Hematopoietic multipotent progenitor cell treated with erythropoietin and hydrocortisone succinate and interleukin-3 and kit ligand, for 15 days (in vitro differentiated cells): ENCODE results near the gene C10orf62.

ENCODE experiments used
- DNase-seq: peaks from one replicate; pipeline ENCODE4 v3.0.0-alpha.2; 2015; ENCODE audit warnings: low spot score

The C10orf62 gene

DNA sequence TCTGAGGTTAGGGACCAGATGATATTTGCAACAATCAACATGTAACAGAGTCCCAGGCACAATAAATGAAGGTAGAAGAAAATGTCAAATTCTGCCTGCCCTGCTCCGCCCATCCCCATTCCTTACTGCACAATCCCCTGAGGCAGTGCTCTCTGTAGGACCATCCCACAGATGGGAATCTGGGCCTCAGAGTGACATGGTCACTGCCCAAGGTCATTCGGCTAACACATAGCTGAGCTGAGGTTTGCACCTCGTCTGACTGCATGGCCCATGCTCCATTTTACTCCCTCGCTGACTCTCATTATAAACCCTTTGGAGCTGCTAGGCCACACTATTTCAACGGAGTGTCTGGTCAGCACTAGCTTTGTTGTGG lies 4.1 kb upstream of the C10orf62 start:
- no peak for DNase-seq

DNA sequence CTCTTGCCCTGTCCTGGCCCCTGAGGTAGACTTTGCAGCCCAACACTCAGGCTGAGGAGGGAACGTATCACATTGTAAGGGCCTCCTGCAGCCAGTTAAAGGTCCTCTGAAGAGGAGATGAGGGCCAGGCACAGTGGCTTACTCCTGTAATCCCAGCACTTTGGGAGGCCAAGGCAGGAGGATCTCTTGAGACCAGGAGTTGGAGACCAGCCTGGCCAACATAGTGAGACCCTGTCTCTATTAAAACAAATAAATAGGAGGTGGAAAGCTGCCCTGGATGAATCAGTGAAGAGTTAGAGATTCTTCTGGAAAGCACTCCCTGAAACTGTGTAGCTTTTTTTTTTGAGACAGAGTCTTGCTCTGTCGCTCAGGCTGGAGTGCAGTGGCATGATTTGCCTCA lies 2.3 kb upstream of the C10orf62 start:
- no peak for DNase-seq

DNA sequence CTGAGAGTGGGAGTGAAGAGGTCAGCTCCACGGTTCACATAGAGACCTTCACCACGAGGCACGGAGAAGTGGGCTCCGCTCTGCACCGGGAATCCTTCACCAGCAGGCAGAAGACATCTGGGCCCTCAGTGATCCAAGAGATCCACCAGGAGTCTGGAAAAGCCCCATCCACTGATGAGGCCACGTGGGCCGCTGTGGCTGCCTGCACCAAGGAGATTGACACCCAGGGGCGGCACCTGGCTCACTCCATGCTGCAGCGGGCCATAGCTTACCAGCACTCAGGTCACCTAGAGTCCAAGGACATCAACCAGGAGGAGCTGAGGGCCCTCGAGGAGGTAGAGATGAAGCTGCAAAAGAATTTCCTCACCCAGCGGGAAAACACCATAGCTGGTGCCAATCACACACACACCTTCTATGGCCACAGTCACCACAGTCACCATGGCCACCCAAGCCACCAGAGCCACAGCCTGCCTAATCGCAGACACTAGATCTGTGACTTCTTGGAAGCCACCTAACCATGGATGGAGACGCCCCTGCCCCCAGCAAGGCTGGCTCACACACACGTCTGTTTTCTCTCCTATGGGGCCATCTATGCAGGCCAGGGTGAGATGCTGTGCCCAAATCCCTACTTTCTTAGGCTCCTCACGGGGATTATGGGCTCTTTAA lies 694 bp downstream of the C10orf62 start:
- no peak for DNase-seq

DNA sequence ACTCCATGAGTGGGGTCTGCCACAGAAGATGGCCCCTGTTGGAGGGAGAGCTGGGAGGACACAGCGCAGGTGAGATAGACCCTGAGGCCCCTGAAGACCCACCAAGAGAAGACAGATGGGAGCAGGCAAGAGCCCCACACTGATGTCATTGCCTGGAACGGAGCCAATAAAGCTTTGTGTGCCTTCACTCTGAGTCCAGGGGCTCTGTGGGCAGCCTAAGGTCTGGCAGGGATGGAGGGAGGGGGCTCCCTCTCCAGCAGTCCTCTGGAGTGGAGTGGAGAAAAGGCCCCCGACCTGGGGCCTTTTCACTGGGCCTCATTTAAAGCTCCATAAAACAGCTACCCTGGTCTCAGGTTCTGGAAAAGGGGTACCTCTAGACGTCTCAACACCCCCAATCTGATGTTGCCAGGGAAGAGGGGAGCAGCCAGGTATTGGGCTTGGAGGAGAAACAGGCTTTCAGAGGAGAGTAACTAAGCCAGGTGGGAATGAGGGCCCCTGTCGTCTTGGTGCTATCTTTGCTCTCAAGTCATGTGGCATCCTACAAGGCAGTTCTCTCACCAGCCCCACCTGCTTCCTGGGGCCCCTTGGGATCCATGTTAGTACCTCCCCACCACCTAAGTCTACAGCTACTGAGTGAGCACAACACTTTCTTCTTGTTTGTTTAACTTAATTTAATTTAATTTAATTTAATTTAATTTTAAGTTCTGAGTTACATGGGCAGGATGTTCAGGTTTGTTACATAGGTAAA lies 1.4 kb downstream of the C10orf62 start:
- DNase-seq = no peak

DNA sequence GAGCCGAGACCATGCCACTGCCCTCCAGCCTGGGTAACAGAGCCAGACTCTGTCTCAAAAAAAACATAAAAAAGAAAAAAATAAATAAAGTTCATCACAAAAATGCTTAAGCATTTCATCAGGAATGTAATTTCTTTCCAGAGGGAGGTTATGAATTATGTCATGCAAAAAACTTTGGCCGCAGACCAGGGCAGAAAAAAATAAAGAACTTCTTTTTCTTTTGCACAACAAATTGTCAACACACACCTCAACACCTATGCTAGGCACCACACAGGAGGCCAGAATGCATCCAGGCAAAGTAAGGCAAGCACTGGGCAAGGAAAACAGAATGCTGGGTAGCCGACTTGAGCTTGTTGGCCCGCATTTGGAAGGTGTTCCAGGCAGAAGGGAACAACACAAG lies 3.9 kb downstream of the C10orf62 start:
- DNase-seq = no peak

DNA sequence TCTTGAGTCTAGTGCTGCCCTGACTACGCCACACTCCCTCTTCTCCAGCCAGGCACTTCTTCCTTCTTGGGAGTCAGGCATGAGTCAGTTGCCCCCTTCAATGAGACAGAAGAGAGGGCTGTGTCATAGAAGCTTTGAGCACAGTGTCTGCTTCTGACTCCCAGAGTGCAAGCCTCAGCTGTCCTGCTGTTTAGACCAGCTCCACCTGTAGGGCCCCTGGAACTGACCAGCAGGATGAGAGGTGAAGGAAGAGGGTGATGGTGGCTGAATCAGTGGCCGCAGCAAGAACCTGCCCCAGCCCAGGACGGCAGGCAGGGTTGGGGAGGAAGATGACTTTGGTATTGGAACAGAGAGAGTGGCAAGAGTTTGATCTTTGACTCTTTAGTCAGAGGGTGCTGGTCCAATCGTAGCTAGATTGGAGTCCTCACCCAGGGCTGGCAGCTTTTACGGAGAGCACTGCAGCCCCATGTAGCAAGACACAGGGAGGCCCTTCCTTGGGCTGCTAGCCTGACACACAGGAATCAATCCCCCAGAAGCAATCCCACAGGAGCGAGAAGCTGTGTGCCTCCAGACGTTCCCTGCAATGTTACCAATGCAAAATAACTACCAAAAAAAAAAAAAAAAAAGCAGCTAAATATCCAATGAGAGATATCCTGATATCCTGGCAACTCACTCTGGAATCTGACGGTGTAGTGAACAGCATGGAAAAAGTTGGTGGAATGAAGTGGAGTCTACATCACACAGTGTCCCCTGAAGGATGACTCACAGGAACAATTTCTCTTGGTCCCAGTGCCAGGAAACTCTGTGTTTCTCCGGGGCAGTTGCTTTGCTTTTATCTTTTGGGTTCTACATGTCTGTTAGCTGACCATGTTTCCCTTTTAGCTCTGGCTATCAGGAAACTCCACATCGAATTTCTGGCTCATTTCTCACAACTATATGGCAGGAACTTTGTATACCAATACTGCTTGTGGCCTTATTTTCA lies 6.9 kb downstream of the C10orf62 start:
- no peak for DNase-seq

DNA sequence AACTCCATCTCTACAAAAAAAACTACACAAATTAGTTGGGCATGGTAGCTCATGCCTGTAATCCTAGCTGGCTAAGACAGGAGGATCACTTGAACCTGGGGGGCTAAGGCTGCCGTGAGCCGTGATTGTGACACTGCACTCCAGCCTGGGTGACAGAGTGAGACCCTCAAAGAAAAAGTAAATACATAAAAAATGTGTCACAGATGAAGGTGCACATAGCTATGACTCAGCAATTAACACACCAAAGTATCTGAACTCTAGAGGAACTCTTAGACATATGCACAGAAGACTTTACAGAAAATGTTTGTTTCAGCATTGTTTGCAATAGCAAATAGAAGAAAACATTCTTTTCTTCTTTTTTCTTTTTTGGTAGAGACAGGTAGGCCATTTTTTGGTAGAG lies 8.3 kb downstream of the C10orf62 start:
- peak; percentile 30 for DNase-seq

DNA sequence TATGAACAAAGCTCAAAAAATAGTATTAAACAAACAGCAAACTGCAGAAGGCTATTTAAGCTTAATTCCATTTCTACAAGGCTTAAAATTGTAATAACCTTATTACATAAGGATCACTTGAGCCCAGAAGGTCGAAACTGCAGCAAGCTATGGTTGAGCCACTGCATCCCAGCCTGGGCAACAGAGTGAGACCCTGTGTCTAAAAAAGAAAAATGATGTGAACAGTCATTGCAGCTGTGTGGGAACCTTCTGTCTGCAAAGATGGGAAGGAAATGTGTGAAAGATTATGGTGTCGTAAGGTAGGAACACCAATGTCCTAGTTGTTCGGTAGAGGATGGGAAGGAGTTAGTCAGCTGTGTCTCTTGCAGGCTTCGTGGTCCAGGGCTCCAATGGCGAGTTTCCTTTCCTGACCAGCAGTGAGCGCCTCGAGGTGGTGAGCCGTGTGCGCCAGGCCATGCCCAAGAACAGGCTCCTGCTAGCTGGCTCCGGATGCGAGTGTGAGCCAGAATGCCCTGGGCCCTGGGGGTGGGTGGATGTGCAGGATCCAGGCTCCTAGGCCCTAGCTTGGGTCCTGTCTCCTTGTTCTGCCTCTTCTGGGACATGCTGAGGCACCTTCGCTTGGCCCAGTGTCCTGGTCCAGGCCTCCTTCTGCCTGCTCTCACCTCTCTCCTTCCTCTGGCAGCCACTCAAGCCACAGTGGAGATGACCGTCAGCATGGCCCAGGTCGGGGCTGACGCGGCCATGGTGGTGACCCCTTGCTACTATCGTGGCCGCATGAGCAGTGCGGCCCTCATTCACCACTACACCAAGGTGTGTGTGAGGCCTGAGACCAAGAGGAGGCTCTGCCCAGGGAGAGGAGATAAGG lies 9.1 kb downstream of the C10orf62 start:
- no peak for DNase-seq

DNA sequence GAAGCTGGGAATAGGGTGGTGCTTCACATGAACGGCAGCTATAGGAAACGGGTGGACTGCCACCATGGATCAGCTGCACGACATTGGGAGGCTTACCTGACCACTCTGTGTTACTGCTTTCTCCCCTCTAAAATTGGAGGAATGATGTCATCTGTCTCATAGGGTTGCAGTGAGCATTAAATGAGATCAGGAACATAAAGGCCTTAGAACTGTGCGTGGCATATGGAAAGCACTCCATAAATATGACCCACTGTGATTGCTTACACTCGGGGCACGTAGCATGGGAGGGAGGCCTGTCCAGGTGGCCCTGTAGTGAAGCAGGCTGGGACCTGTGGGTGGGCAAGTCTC lies 9.7 kb downstream of the C10orf62 start:
- DNase-seq = no peak

DNA sequence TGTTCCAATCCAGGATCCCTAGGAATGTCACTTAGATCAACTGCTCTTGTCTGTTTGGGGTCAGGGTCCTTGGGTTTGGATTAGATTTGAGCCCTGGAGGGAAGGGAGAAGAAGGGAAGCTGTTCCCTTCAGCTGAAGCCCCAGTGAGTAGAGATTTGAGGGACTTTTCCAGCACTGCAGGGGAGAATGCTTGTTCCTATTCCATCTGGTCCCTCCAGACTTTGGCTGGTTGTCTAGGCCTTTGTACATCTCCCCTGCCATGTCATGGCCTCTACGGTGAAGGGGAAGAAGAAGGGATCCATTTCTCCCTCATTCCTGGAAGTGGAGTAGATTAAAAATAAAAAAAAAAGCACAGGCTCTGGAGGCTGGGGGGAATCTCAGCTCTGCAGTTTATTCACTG lies 11.1 kb downstream of the C10orf62 start:
- no peak for DNase-seq

DNA sequence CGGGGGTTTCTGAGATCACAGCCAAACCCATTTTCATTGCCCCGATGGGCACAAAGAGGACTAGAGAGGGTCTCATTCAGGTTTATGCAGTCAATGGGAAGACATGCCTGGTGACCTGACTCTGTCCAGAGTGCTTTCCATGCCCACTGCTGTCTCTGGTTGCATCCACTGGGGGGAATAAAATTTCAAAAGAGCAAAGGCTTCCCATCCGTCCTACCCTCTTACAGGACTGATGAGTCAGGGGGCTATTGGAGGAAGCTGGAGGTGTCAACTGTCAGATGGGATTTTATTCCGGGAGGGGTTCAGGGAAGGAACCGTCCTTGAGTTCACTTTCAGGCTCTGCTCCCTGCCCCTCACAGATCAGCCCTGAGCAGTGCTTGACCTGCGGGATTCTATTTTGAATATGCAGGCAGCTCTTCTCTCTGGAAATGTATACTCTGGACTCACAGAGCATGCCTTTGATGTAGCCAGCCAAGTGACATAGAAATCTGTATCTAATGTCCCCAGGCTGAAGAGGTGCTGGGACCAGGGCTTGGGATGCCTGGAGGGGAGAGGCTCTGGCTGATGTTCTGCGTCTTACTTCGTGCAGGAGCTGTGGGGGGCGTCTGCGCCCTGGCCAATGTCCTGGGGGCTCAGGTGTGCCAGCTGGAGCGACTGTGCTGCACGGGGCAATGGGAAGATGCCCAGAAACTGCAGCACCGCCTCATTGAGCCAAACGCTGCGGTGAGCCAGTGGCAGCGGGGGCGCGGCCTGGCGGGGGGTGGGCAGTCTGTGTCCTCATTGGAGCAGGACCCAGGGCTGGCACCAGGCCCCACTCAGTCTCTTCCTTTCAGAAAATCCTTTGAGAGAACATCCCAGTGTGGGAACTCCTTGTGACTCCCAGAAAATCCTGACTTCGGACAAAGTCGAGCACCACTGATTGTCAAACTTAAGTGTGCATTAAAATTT lies 12.0 kb downstream of the C10orf62 start:
- DNase-seq = no peak

DNA sequence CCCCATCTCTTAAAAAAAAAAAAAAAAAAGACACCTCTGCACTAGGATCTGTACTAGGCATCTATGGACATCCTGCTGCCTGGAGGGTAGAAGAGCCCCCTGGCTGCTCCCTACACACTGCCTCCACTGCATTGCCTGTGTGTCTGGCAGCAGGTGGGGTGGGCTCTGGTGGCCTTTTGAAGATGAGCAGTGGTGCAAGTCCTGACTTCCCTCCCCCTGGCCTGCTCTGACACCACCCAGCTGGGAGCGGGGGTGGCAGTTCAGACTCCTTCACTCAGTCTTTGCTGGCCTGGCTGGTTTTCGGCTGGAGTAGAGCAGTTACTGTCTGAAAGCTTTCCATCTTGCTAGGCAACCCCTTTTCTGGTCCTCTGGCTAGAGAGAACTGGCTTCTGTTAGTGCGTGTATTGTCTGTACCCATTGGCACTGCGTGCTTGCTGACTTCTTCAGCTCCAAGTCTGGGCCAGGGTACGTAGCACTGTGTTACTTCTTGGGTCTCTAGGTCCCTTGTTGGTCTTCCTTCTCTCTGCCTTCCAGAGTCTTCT lies 17.6 kb downstream of the C10orf62 start:
- no peak for DNase-seq

DNA sequence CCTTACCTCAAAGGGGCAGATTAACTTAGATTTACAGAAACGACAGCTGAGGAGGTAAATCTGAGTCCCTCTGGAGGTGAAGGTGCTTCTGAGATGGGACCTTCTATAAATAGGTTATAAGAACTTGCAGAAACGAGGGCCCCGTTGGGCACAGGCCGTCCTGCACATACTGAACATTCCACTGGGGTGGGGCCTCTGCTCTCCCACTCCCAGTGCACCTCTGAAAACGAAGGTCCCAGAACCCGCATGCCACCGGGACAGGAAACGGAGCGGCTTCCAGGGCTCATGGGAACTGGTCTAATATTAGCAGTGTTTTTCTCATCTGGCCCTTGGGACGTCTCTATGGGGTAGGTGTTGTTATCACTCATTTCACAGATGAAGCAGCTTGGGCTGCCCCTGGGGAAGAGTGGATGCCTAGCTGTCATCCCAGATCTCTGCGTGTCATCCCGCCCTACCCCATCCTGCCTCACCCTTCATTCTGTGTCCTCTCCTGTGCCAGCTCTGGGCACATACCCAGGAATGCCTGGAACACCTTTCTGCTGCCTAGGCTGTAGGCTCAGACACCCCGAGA lies 19.6 kb downstream of the C10orf62 start:
- no peak for DNase-seq

DNA sequence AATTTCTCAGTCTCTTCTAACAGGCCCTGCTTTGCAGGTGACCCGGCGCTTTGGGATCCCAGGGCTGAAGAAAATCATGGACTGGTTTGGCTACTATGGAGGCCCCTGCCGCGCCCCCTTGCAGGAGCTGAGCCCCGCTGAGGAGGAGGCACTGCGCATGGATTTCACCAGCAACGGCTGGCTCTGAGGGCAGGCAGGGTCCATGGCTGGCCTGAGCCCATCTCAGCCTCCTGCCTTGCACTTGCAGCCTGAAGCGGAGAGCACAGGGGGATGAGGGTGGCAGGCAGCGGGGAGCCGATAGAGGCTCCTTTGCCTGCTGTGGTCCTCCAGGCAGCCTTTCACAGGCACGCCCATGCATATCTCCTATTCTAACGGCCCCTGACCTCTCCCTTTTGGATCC lies 22.0 kb downstream of the C10orf62 start:
- no peak for DNase-seq

DNA sequence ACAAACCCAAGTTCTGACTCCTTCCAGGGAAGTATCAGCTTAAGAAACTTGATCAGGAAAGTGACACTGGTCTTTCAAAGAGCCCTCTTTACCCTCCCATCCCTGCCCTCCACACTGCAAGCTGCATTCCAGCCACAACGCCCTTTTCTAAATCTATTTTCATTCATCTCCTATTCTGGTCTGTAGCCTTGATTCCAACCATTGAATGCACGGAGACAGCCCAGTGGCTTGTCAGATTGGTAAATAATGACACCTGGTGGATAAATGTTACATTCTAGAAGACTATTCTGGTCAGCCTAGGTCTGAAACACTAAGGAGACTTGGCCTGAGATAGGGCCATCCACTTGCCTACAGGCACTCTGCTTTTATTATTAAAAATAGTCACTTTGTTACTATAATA lies 22.9 kb downstream of the C10orf62 start:
- DNase-seq = peak; percentile 40

DNA sequence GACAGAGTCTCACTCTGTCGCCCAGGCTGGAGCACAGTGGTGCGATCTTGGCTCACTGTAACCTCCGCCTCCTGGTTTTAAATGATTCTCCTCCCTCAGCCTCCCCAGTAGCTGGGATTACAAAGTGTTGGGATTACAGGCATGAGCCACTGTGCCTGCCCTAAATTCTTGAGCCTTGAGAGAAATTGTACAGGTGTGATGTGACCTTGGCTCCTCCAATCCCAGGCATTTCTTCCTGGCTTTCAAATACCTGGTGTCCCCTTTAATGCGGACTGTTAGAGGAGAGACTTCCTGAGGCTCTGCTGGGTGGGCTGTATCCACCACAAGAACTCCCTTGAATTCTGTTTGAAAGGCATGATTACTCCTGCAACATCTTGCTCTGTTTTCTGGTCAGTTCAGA lies 28.8 kb downstream of the C10orf62 start:
- no peak for DNase-seq

DNA sequence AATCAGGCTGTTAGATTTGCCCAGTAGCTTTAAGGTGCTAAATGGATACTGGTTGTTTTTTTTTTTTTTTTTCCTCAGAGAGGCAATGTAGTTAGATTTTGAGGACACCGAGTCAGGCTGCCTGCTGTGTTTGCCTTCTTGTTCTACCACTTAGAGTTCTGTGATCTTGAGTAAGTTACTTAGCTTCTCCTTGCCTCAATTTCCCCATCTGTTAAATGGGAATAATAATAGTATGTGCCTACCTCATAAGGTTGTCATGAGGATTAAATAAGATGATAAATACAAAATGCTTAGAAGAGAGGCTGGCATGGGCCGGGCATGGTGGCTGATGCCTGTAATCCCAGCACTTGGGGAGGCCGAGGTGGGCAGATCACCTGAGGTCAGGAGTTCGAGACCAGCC lies 29.2 kb downstream of the C10orf62 start:
- no peak for DNase-seq

DNA sequence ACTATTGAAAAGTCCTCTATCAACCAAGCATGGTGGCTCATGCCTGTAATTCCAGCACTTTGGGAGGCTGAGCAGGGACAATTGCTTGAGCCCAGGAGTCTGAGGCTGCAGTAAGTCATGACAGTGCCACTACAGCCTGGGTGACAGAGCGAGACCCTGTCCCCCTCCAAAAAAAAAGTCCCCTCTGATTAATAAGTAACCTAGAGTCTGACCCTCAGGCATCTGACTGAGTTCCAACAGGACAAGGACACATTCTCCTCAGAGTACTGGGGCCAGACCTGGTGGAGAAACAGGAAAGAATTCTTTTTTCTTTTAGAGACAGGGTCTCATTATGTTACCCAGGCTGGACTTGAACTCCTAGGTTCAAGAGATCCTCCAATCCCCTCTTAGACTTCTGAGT lies 33.8 kb downstream of the C10orf62 start:
- DNase-seq = no peak

DNA sequence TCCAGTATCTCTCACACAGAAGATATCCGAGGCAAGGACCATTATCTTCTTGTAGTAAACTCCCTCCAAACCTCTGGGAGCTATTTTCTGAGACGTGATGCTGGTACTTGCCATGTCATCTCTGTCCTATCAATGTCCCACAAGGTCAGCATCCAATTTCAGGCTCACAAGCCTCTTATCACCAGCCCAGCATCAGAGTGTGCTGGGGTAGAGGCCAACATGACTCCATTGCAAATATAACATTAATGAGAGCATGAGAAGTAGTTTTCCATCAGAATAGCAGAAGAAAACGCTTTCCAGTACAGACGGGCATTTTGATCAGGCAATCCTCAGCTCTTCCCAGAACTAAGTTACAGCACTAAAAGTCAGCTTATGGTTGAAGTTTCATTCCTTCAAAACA lies 38.2 kb downstream of the C10orf62 start:
- peak; percentile 71 for DNase-seq

DNA sequence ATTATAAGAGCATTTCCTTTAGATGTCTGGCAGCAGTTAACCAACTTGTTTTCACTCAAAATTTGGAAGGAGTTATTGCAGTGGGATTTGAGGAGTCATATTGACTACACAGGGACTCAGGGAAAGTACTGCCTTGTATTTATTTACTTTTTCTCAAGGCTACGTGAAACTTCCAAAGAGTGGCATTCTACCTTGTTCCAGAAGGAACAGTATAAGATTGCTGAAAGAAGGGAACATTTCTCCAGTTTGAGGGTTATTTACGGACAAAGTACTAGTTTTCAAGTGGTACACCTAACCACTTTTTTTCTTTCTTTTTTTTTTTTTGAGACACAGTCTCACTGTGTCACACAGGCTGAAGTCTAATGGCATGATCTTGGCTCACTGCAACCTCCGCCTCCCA lies 38.7 kb downstream of the C10orf62 start:
- DNase-seq = no peak
